Activated CD4-positive, alpha-beta memory T cell treated with anti-CD3 and anti-CD28 coated beads, Interleukin-2, amount 10 ng/mL, durations not matched to agents 7 days and 5 days (primary cell): ENCODE results near the gene MSANTD7. TPM values are rescaled to one million over a fixed set of nuclear protein-coding genes. Genes with fewer than 3 reads are reported as not detected.

Experiments used
- CTCF ChIA-PET: fragments of 350-600 bp; sonication (Branson Sonifier 250); formaldehyde crosslinking; loops from one replicate; lab custom pipeline; 2021; ENCODE audit warnings: antibody characterized with exemption, inconsistent platforms; lab: Charles Lee
- POLR2A ChIA-PET: fragments of 350-600 bp; sonication (Branson Sonifier 250); formaldehyde crosslinking; loops from one replicate; lab custom pipeline; 2021; ENCODE audit warnings: antibody characterized with exemption; lab: Charles Lee
- DNase-seq: peaks from one replicate; pipeline ENCODE4 v3.0.0-alpha.2; 2020
- H3K27ac Mint-ChIP-seq: one replicate; pipeline ENCODE4 v1.8.0; 2021; ENCODE audit warnings: mild to moderate bottlenecking, mixed read lengths
- H3K27me3 Mint-ChIP-seq: one replicate; pipeline ENCODE4 v1.8.0; 2021; ENCODE audit warnings: mixed read lengths
- H3K36me3 Mint-ChIP-seq: one replicate; pipeline ENCODE4 v1.8.0; 2021; ENCODE audit warnings: low read depth, mixed read lengths
- H3K4me1 Mint-ChIP-seq: one replicate; pipeline ENCODE4 v1.8.0; 2021; ENCODE audit warnings: mixed read lengths
- H3K4me3 Mint-ChIP-seq: one replicate; pipeline ENCODE4 v1.8.0; 2021; ENCODE audit warnings: mild to moderate bottlenecking, mixed read lengths
- H3K9me3 Mint-ChIP-seq: one replicate; pipeline ENCODE4 v1.8.0; 2021; ENCODE audit warnings: mixed read lengths
- total RNA-seq, 2 experiments: library from RNA; stranded (reverse); gene quantifications; one replicate each; pipeline ENCODE4 v1.2.3, GENCODE V29; 2021

The MSANTD7 gene
- total RNA-seq, 2 experiments from 2014 or later, result 15.5 to 18.7 TPM

DNA sequence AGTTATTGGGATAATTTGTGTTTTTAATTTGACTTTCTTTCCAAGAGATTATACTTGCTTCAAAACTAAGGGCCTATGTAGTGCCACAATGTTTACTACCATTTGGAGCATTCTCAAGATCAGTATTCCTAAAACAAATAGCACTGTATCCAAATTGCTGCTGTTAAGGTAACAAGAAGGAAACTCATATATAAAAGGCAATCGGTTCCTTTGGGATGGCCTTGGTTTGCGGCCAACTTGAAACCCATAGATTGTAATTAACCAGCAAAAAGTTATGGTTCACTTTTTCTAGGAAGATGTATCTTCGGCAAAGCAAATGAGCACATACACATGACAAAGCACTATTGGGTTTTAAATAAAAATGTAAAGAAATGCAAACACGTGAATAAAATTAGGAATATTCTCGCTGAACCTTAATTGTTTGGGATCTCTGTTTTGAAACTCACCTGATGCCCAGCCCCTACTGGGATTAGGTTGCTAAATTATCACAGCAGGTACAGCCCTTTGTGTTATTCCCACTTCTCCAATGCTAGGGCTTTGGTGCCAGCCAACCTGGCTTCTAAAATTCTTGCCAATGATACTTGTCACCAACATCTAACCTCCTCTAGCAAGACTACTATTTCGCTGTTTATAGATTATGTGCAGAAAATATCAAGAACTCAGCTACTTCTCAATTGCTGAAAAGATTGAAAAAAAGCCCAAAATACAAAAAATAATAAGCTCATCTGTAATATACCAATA is 16.3 kb upstream of the MSANTD7 start:
- ChIA-PET CTCF (interaction anchor here (0.9 to 3.5 kb wide), 9 partner anchors 15 to 436 kb away, joined by 3 to 19 read pairs (median 6); partner anchors contain the start of genes CDNF, HSPA14 and MSANTD7), POLR2A (interaction anchor here (1.2 kb wide), 2 partner anchors 14 to 286 kb away, joined by 3 to 5 read pairs; no protein-coding TSS in a partner anchor)
- Mint-ChIP-seq H3K4me1 (peaks cover 9% of the 10 kb centered on the region), H3K36me3 (no peaks in the 10 kb centered on the region), H3K27ac (no peak overlapping the region), H3K9me3 (no peaks in the 10 kb centered on the region), H3K4me3 (no peak overlapping the region), H3K27me3 (peaks cover 5% of the 10 kb centered on the region)
- DNase-seq, result no peak

DNA sequence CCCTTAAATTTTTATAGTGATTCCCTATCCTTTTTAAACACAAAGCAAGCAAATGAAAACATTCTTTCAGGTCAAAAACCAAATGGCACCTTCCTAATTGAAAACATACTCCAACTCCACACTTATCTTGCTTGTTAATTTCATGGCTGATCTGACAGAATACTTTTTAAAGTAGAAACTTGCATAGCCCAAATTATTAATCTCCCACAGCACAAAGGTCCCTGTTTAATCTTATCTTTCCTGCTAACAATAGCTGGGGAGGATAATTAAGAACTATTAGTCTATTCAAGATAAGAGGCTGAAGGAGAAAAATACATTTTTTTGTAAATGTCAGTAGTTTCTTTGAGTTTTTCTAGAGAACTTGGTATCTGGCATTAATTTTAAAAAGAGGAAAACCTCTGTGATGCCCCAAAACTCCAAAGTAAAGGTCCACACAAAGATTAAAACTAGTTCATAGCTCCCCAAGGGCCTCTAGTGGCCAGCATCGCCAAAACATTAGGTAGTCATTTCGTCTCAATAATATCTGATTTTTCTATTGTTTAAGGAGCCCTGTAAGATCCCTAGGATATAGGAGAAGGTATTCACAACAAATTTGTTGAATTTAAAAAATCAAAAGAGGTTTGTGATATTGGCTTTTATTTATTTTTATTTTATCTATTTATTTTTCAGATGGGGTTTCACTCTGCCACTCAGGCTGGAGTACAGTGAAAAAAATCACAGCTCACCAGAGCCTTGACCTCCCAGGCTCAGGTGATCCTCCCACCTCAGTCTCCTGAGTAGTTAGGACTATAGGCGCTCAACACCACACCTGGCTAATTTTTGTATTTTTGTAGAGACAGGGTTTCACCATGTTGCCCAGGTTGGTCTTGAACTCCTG is 15.0 kb upstream of the MSANTD7 start:
- H3K27me3 Mint-ChIP-seq, result peaks cover 5% of the 10 kb centered on the region
- H3K9me3 Mint-ChIP-seq, result no peaks in the 10 kb centered on the region
- CTCF ChIA-PET, result interaction anchor here (0.7 to 3.5 kb wide), 18 partner anchors 8 to 438 kb away, joined by 3 to 19 read pairs (median 3); partner anchors contain the start of genes CDNF, HSPA14 and MSANTD7
- H3K4me1 Mint-ChIP-seq, result peaks cover 9% of the 10 kb centered on the region
- POLR2A ChIA-PET, result interaction anchor here (0.5 to 1.2 kb wide), 4 partner anchors 13 to 637 kb away, joined by 3 to 5 read pairs (median 3); no protein-coding TSS in a partner anchor
- H3K4me3 Mint-ChIP-seq, result no peak overlapping the region
- DNase-seq, result peak; percentile 38
- no peaks in the 10 kb centered on the region for H3K36me3 Mint-ChIP-seq
- no peak overlapping the region for H3K27ac Mint-ChIP-seq

DNA sequence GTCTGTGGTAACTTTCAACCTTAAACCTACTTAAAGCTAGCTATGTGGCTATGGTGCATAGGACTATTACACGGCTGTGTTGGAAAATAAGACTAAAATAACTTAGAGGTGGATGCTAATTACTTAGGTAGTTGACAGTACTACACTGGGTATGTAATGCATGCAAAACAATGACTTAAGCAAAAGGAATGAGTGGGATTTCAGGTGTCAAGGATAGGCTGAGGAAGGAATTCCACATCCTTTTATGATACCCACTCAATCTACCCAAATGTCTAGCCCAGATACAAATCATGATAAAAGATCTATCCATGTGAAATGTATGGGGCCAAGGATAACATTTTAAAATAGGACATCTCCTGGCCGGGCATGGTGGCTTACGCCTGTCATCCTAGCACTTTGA is 14.1 kb upstream of the MSANTD7 start:
- Mint-ChIP-seq H3K4me1 (peaks cover 9% of the 10 kb centered on the region), H3K36me3 (no peaks in the 10 kb centered on the region), H3K27me3 (peaks cover 5% of the 10 kb centered on the region), H3K9me3 (no peaks in the 10 kb centered on the region), H3K4me3 (no peak overlapping the region), H3K27ac (no peak overlapping the region)
- no peak for DNase-seq
- POLR2A ChIA-PET, result no interaction called here
- CTCF ChIA-PET, result interaction anchor here (0.6 to 3.5 kb wide), 10 partner anchors 9 to 325 kb away, joined by 3 to 19 read pairs (median 6); partner anchors contain the start of genes CDNF, HSPA14 and MSANTD7

DNA sequence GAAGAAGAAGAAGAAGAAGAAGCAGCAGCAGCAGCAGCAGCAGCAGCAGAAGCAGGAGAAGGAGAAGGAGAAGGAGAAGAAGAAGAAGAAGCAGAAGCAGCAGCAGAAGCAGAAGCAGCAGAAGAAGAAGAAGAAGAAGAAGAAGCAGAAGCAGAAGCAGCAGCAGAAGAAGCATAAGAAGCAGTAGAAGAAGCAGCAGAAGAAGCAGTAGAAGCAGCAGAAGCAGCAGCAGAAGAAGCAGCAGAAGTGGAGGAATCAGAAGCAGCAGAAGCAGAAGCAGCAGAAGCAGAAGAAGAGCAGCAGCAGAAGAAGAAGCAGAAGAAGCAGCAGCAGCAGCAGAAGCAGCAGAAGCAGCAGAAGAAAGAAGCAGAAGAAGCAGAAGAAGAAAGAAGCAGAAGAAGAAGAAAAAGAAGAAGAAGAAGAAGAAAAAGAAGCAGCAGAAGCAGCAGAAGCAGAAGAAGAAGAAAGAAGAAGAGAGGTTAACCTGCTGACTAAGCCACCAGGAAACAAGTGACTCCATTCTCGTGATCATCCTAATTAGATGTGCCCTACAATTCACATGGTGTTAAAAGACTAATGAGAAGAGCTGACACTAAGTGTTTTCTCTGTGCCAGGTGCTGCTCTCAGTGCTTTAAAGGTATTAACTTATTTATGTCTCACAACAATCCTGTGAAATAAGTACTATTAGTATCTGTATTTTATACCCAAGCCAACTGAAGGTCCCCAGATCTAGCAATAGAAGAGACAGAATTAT is 11.9 kb upstream of the MSANTD7 start:
- Mint-ChIP-seq H3K4me3 (no peak overlapping the region), H3K9me3 (no peaks in the 10 kb centered on the region), H3K27ac (no peak overlapping the region), H3K27me3 (peaks cover 5% of the 10 kb centered on the region), H3K4me1 (peaks cover 5% of the 10 kb centered on the region), H3K36me3 (no peaks in the 10 kb centered on the region)
- ChIA-PET POLR2A (interaction anchor here (2.2 kb wide), 1 partner anchor 11 kb away, joined by 6 read pairs; the partner anchor contains the start of genes CDNF, HSPA14 and MSANTD7), CTCF (interaction anchor here (1.4 kb wide), 1 partner anchor 10 kb away, joined by 5 read pairs; no protein-coding TSS in a partner anchor)
- DNase-seq, result no peak

DNA sequence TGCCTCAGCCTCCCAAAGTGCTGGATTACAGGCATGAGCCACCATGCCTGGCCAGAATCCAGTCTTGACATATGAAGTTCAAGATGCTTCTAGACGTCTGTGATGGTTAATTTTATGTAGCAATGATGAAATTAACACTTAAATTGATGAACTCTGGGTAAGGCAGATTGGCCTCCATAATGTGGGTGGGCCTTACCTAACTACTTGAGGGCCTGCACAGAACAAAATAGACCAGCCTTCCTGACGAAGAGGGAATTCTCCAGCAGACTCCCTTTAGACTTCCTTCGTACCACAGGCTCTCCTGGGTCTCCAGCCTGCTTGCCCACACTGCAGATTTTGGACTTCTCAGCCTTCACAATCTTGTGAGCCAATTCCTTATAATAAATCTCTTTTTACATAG is 5.0 kb upstream of the MSANTD7 start:
- H3K27ac Mint-ChIP-seq, result no peak overlapping the region
- ChIA-PET CTCF (interaction anchor here (1.7 kb wide), 1 partner anchor 10 kb away, joined by 4 read pairs; no protein-coding TSS in a partner anchor), POLR2A (no interaction called here)
- H3K4me3 Mint-ChIP-seq, result no peak overlapping the region
- H3K4me1 Mint-ChIP-seq, result peaks cover 9% of the 10 kb centered on the region
- no peaks in the 10 kb centered on the region for H3K36me3 Mint-ChIP-seq
- DNase-seq, result no peak
- no peaks in the 10 kb centered on the region for H3K27me3 Mint-ChIP-seq
- H3K9me3 Mint-ChIP-seq, result no peaks in the 10 kb centered on the region

DNA sequence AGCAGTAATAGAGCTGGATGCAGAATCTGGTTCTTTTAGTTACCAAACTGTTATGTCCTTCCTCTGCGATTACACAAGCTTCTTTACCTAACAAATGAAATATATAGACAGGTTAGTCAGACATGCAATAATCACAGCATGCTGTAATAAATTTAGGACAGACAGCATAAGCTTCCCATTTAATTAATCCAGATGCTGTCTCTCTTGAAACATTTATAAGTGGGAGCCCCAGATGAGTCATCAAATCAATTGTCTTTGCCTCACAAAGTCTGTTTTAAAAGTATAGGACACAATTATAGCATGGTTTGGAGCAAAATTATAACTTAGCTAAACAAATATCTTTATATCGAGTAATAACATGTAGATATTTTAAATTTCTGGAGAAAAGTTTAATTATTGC is 1.9 kb upstream of the MSANTD7 start:
- Mint-ChIP-seq H3K27ac (no peak overlapping the region), H3K4me1 (peaks cover 24% of the 10 kb centered on the region), H3K9me3 (no peaks in the 10 kb centered on the region), H3K4me3 (no peak overlapping the region), H3K27me3 (no peaks in the 10 kb centered on the region), H3K36me3 (peaks cover 14% of the 10 kb centered on the region)
- ChIA-PET POLR2A (interaction anchor here (1.2 to 3.5 kb wide), 8 partner anchors 9 to 307 kb away, joined by 3 to 53 read pairs (median 12); partner anchors contain the start of gene SUV39H2), CTCF (interaction anchor here (1.0 to 3.1 kb wide), 6 partner anchors 10 to 299 kb away, joined by 3 to 24 read pairs (median 4); no protein-coding TSS in a partner anchor)
- no peak for DNase-seq

DNA sequence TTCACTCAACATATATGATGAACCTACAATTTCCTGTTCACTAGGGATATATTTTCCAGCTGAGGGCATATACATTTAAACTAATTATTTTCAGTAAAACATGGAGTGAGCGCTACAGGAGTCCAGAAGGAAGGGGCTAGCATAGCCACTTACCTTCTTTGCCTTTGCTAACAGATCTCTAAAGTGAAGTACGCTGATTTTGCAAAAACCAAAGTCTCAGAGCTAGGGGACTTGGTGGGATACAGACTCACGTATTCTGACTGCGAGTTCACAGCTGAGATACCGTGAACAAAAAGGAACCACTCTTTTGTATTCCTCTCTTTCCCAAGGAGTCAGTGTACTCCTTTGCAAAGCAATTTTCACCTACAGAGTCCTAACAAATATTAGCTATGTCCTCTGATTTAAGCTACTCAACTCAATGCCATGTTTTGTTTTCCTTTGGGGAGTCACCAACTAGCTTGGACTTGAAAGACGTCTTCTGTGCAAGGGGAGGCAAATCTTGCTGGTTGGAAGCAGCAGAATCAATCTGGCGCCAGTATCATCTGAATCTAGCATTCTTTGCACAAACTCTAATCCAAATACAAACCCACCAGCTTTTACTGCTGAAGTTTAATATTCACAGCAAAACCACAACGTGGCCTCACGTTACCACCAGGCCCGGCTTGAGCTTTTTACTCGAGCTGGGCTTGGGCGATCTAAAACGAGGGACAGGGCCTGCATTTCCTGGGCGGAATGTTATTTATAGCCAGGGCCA is 926 bp upstream of the MSANTD7 start:
- no peak for DNase-seq
- ChIA-PET CTCF (interaction anchor here (0.9 to 3.1 kb wide), 22 partner anchors 10 to 349 kb away, joined by 3 to 24 read pairs (median 4); partner anchors contain the start of genes DCLRE1C and SUV39H2), POLR2A (interaction anchor here (0.6 to 3.5 kb wide), 33 partner anchors 10 to 1600 kb away, joined by 3 to 53 read pairs (median 7); partner anchors contain the start of genes DCLRE1C, MEIG1, NMT2 and PTER)
- H3K4me3 Mint-ChIP-seq, result peak overlapping the region; percentile 88
- peaks cover 23% of the 10 kb centered on the region for H3K36me3 Mint-ChIP-seq
- no peaks in the 10 kb centered on the region for H3K27me3 Mint-ChIP-seq
- H3K27ac Mint-ChIP-seq, result peak overlapping the region; percentile 82
- no peaks in the 10 kb centered on the region for H3K9me3 Mint-ChIP-seq
- peaks cover 24% of the 10 kb centered on the region for H3K4me1 Mint-ChIP-seq

DNA sequence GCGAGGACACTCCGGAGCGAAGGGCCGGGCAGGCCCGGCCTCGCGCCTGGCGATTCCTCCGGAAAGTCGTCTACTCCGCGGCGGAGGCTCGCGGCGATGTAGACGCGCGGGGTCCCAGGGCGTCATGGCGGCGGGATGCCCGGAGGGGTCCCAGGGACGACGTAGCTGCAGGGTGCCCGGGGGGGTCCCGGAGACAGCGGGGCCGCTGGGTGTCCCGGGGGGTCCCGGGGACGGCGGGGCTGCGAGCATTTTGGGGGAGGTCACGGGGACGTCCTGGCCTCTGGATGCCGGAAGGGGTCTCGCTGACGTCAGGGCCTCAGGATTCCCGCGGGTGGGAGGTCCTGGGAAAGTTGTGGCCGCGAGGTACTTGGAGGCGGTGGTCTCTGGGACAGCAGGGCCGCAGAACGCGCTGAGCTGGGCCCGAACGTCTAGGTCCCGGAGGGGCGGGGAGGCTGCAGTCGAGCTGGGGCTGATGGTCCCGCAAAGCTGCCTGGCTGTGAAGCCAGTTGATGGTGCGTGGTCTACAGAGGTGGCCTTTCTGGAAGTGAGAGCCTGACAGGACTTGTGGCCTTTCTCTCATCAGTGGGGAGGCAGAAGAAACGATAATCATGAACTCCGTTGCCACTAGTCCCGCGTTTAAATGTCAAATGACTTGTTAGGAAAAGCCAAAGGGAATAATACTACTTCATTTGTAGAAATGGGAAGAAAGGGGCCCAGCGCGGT is 637 bp downstream of the MSANTD7 start:
- ChIA-PET CTCF (interaction anchor here (1.0 to 3.1 kb wide), 15 partner anchors 8 to 340 kb away, joined by 3 to 24 read pairs (median 4); partner anchors contain the start of genes DCLRE1C, MEIG1 and SUV39H2), POLR2A (interaction anchor here (0.6 to 3.5 kb wide), 32 partner anchors 9 to 1598 kb away, joined by 3 to 53 read pairs (median 6); partner anchors contain the start of genes DCLRE1C, MEIG1, NMT2 and PTER)
- Mint-ChIP-seq H3K27ac (peak overlapping the region; percentile 82), H3K9me3 (no peaks in the 10 kb centered on the region), H3K27me3 (no peaks in the 10 kb centered on the region), H3K4me3 (peak overlapping the region; percentile 88), H3K4me1 (peaks cover 24% of the 10 kb centered on the region), H3K36me3 (peaks cover 34% of the 10 kb centered on the region)
- DNase-seq, result peak; percentile 35

DNA sequence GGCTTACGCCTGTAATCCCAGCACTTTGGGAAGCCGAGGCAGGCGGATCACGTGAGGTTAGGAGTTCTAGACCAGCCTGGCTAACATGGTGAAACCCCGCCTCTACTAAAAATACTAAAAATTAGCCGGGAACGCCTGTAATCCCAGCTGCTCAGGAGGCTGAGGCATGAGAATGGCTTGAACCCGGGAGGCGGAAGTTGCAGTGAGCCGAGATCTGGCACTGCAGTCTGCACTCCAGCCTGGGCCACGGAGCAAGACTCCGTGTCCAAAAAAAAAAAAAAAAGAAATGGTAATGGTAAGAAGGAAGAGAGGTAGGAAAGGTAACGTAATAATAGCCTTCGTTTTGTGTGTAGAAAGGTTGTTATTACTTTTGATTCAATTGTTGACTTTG is 1.2 kb downstream of the MSANTD7 start:
- H3K27me3 Mint-ChIP-seq, result no peaks in the 10 kb centered on the region
- POLR2A ChIA-PET, result interaction anchor here (0.6 to 3.5 kb wide), 15 partner anchors 9 to 654 kb away, joined by 3 to 53 read pairs (median 11); partner anchors contain the start of genes DCLRE1C and SUV39H2

DNA sequence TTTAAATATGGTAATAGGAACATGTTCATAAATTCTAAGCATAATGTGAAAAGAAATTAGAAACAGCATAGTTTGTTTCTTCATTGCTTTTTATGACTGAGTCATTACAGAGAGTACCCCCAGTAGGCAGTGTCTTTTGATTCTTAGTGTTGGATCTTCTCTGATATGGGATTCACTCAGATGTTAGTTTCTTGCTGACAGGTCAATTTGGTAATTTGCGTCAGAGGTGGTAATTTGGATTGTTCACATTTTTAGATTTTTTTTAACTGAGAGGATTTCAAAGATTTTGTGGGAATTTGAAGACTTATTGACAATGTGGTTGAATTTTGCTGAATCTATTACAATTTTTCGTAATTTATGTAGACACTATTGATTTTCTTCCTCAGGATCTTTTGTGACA is 2.1 kb downstream of the MSANTD7 start:
- no peak for DNase-seq
- ChIA-PET CTCF (no interaction called here), POLR2A (no interaction called here)
- Mint-ChIP-seq H3K36me3 (peaks cover 46% of the 10 kb centered on the region), H3K4me3 (peak overlapping the region; percentile 21), H3K27ac (peak overlapping the region; percentile 32), H3K27me3 (no peaks in the 10 kb centered on the region), H3K4me1 (peaks cover 28% of the 10 kb centered on the region), H3K9me3 (no peaks in the 10 kb centered on the region)

More for the DNA sequence above, 1.2 kb downstream of the MSANTD7 start:
- peak overlapping the region; percentile 82 for H3K27ac Mint-ChIP-seq
- no peaks in the 10 kb centered on the region for H3K9me3 Mint-ChIP-seq
- DNase-seq, result peak; percentile 26
- H3K36me3 Mint-ChIP-seq, result peaks cover 37% of the 10 kb centered on the region
- H3K4me3 Mint-ChIP-seq, result peak overlapping the region; percentile 88
- CTCF ChIA-PET, result interaction anchor here (1.4 to 2.3 kb wide), 2 partner anchors 120 to 340 kb away, joined by 3 to 11 read pairs; partner anchors contain the start of gene MEIG1
- peaks cover 24% of the 10 kb centered on the region for H3K4me1 Mint-ChIP-seq
